Breast epithelium (tissue), 3 donors: ENCODE measurements around the gene CENPB.

Experiments
- CTCF ChIP-seq, 3 donors: fragments of 450-650 bp; IDR thresholded peaks; one replicate each; pipeline ENCODE4 v1.5.1; 2016 to 2017; ENCODE audit warnings: antibody characterized with exemption in 3 of 3, mild to moderate bottlenecking in 3 of 3, moderate library complexity in 3 of 3
- POLR2A ChIP-seq: fragments of 450-650 bp; IDR thresholded peaks from one replicate; pipeline ENCODE4 v1.6.1; 2016; ENCODE audit warnings: antibody characterized with exemption, mild to moderate bottlenecking, moderate library complexity
- POLR2AphosphoS5 ChIP-seq, 3 donors: sonication (generic); formaldehyde crosslinking; IDR thresholded peaks; one replicate each; pipeline ENCODE4 v1.6.1; 2017; ENCODE audit warnings: antibody characterized with exemption in 3 of 3

DNA sequence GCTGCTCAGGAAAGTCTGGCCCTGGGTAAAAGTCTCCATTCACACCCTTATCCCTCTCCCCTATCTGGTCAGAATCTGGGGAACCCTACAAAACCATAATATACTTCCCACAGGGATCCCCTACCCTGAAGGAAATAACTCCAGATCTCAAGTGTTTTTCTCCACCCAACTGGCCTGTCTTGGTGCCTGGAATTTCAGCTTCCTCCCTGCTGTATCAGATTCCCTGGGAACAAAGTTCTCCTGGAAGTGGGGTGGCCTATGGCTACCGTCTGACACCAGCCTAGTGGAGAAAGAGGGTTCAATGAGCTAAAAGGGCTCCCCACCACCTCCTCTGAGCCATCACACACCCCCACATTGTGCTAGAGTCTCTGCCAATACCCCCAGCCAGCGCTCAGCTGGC, 39.1 kb downstream of the CENPB start:
- TF ChIP-seq CTCF (IDR thresholded peaks at IDR 0.05) (no peak), POLR2A (no peak), POLR2AphosphoS5 (IDR thresholded peaks at IDR 0.05) (no peak)
